Measurements from ENCODE around the gene FAM118A.

The FAM118A gene

GRCh38 chr22:45376009-45376408, 66.3 kb downstream of the FAM118A start:
- DNase-seq (ENCODE audit: low spot score) = no peak

- DNase-seq (ENCODE audit: low spot score) = no peak
These were observed 67.0 kb downstream of the FAM118A start for GRCh38 chr22:45376703-45377102.

- DNase-seq (ENCODE audit: low spot score) = no peak
These were observed 71.6 kb downstream of the FAM118A start for GRCh38 chr22:45381348-45381747.

DNA sequence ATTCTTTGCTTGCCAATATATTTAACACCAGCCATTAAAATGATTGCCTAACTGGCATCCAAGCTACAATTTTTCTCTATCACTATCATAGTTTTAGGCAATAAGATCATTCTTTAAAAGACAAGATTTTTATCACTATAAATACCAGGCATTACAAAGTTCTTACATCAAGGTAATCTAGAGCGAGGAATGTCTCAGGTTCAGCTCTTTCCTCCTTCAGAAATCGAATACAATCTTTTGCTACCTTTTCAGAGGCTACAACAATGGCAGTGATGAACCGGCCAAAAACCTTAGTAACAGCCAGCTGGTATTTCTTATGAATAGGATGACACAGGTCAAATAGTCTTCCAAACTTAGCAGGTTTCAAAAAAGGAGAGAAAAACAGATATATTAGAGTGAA, 79.8 kb downstream of the FAM118A start:
- no peak for DNase-seq (ENCODE audit: low spot score)

Measured in CD4-positive, alpha-beta T cell treated with Interleukin-2 at 100 ng/mL for 4 hours (primary cell).